ENCODE measurements around the gene VBP1.

- TF ChIP-seq CTCF (IDR thresholded peaks at IDR 0.05): no peak
- no peak for TF ChIP-seq EZH2phosphoT487 (IDR thresholded peaks at IDR 0.05)
- no peak for TF ChIP-seq EZH2 (IDR thresholded peaks at IDR 0.05)
Measured at GRCh38 chrX:155279873-155280272, 63.6 kb downstream of the VBP1 start.
